Measurements from ENCODE around the gene STX3. TPM values are rescaled to one million over a fixed set of nuclear protein-coding genes. Genes with fewer than 3 reads are reported as not detected.
"Not testable (repeated sequence)": the region's sequence is repeated elsewhere in the genome, so short reads cannot be mapped to it uniquely, and the experiment has no call there.

STX3 gene
- total RNA-seq, 2 donors from 2014 or later = 9.5 to 12.6 TPM

DNA sequence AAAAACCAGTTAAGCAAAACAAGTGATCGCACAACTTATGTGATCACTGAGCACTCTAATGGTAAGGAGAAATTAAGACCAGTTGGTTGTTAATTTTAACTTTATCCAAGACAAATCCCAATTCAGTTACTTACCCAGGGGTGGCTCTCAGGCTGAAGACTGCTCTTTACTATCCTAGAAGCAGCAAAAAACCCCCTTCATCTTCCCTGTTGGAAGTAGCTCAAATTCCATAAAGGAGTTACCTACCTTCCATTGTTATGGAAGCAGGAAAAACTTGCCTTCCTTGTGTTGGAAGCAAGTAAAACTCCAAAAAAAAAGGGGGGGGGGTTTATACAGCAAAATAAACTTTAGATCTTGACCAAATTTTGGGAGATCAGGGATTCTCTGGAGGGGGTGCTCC is 60.6 kb downstream of the STX3 start:
- H3K9me3 Mint-ChIP-seq = no peaks in the 10 kb centered on the region
- no peak overlapping the region for H3K27ac Mint-ChIP-seq

DNA sequence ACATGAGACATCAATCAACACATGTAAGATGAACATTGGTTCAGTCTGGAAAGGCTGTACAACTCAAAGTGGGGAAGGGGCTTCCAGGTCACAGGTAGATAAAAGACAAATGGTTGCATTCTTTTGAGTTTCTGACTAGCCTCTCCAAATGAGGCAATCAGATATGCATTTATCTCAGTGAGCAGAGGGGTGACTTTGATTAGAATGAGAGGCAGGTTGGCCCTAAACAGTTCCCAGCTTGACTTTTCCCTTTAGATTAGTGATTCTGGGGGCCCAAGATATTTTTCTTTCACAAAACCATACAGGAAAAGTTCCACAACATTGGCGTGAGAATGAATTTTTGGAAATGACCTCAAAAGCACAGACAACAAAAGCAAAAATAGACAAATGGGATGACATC is 61.3 kb downstream of the STX3 start:
- not testable (repeated sequence) for H3K36me3 Mint-ChIP-seq (ENCODE audit: low read depth); H3K27ac Mint-ChIP-seq; H3K27me3 Mint-ChIP-seq; H3K9me3 Mint-ChIP-seq; H3K4me1 Mint-ChIP-seq; ATAC-seq (replicated peaks); H3K4me3 Mint-ChIP-seq

More for the DNA sequence above, 60.6 kb downstream of the STX3 start:
- Mint-ChIP-seq H3K4me1 (no peaks in the 10 kb centered on the region), H3K36me3 (ENCODE audit: low read depth) (no peaks in the 10 kb centered on the region), H3K27me3 (no peaks in the 10 kb centered on the region), H3K4me3 (no peak overlapping the region)
- no peak for ATAC-seq (replicated peaks)

DNA sequence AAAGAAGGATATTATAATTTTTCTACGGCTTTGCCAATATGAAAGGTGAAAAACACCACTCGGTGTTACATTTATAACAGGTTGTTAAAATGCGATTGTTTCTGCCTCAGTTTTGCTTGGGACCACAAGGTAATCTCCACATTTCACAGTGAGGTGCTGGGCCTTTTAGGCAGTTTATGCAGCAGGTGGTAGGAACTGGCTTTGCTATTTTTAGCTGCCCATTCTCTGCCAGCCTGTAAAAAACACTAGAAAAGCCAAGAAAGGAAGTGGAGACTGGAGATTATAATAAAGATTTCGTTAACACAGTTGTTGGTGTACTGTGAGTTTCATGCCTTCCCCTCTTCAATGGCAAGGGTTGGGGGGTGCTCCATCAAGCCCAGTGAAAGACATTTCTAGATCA is 63.4 kb downstream of the STX3 start:
- Mint-ChIP-seq H3K4me1 (peaks cover 5% of the 10 kb centered on the region), H3K27me3 (no peaks in the 10 kb centered on the region), H3K9me3 (no peaks in the 10 kb centered on the region), H3K4me3 (no peak overlapping the region), H3K36me3 (ENCODE audit: low read depth) (no peaks in the 10 kb centered on the region), H3K27ac (no peak overlapping the region)
- no peak for ATAC-seq (replicated peaks)

DNA sequence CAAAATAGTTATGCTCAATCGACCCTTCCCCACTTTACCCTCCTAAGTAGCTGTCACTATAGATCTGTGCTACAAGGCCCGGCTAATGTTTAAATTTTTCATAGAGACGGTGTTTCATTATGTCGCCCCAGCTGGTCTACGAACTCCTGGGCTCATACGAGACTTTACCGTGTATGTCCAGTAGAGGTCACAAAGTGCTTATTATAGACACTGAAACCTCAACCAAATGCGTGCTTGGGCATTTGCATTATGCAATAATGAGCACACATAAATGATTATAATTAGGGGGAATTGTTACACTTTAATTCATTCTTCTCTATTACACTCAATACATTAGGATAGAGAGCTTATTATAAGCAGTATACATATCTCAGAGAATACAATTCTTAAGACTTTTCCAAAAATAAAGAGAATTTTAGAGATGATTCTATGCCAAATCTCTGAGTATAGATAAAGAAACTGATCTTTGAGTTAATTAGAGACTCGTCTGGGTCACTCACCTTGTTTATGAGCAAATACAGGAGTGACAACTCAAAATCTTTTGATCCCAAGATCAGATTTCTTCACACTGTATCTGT is 67.9 kb downstream of the STX3 start:
- no peaks in the 10 kb centered on the region for H3K27me3 Mint-ChIP-seq
- H3K9me3 Mint-ChIP-seq = no peaks in the 10 kb centered on the region
- H3K4me1 Mint-ChIP-seq = peaks cover 5% of the 10 kb centered on the region
- ATAC-seq (replicated peaks) = peak; percentile 60
- no peak overlapping the region for H3K27ac Mint-ChIP-seq
- H3K36me3 Mint-ChIP-seq (ENCODE audit: low read depth) = no peaks in the 10 kb centered on the region
- no peak overlapping the region for H3K4me3 Mint-ChIP-seq

- no peaks in the 10 kb centered on the region for H3K4me1 Mint-ChIP-seq
- H3K9me3 Mint-ChIP-seq = no peaks in the 10 kb centered on the region
- no peak for ATAC-seq (replicated peaks)
- H3K27me3 Mint-ChIP-seq = no peaks in the 10 kb centered on the region
- no peaks in the 10 kb centered on the region for H3K36me3 Mint-ChIP-seq (ENCODE audit: low read depth)
- no peak overlapping the region for H3K4me3 Mint-ChIP-seq
- H3K27ac Mint-ChIP-seq = no peak overlapping the region
Measured at GRCh38 chr11:59829358-59829757, 74.2 kb downstream of the STX3 start.

- H3K4me3 Mint-ChIP-seq = no peak overlapping the region
- no peaks in the 10 kb centered on the region for H3K9me3 Mint-ChIP-seq
- no peaks in the 10 kb centered on the region for H3K4me1 Mint-ChIP-seq
- no peaks in the 10 kb centered on the region for H3K36me3 Mint-ChIP-seq (ENCODE audit: low read depth)
- ATAC-seq (replicated peaks) = no peak
- peaks cover 8% of the 10 kb centered on the region for H3K27me3 Mint-ChIP-seq
- H3K27ac Mint-ChIP-seq = no peak overlapping the region
Measured at GRCh38 chr11:59833602-59834001, 78.4 kb downstream of the STX3 start.

DNA sequence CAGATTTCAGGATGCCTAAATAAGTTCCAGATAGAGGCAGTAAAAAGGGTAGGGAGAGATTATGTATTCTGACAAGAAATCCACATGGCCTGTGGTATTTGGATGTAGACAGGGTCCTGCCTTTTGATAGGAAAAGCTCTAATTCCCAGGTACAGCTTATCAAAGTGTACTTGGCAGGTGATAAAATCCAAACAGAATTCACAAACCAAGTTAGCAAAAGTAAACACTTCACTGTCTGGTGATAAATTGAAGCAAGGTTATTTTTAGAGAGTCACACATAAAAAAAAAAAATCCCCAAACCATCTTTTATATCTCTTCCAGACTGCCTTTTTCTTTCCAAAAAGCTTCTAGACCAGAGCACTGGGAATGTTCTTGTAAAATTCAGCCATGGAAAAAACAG is 84.4 kb downstream of the STX3 start:
- Mint-ChIP-seq H3K4me3 (no peak overlapping the region), H3K27ac (no peak overlapping the region), H3K4me1 (no peaks in the 10 kb centered on the region), H3K27me3 (peaks cover 7% of the 10 kb centered on the region), H3K36me3 (ENCODE audit: low read depth) (no peaks in the 10 kb centered on the region), H3K9me3 (no peaks in the 10 kb centered on the region)
- no peak for ATAC-seq (replicated peaks)

DNA sequence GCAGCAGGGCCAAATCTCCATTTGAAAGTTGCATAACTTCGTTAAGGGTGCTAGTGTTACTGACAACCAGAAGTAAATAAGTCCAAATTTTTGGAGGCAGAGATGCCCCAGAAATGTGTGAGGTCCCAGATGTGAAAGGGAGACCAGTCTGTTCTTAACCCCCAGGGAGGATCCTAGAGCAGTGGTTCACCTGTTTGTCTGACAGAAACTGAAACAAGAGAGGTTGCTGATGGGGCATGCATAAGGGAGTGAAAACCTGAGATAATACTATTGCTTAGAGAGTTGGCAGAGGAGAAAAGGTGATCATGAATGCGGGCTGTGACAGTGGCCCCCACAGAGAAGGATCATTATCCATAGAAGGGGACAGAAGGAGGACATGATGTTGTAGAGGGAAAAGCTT is 86.3 kb downstream of the STX3 start:
- no peak for ATAC-seq (replicated peaks)
- Mint-ChIP-seq H3K27me3 (peaks cover 6% of the 10 kb centered on the region), H3K4me3 (no peak overlapping the region), H3K36me3 (ENCODE audit: low read depth) (no peaks in the 10 kb centered on the region), H3K27ac (no peak overlapping the region), H3K9me3 (no peaks in the 10 kb centered on the region), H3K4me1 (no peaks in the 10 kb centered on the region)

DNA sequence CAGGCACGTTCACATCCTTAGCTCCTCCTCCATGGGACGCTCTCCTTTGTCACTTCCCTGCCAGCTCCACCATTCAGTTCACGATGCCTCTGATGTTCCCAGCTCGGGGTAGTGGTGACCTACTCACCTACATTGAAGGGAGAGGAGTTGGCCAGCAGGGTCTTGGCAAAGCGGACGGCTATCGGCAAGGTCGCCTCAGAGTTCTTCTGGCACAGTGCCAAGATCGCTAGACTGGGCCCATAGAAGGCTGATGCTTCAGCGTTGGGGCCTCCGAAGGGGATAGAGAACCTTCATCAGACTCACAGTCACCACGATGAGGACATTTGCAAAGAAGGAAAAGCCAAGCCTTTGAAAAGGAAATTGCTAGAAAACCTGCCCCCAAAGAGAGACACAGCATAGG is 87.1 kb downstream of the STX3 start:
- Mint-ChIP-seq H3K4me3 (no peak overlapping the region), H3K9me3 (no peaks in the 10 kb centered on the region), H3K27ac (no peak overlapping the region), H3K4me1 (no peaks in the 10 kb centered on the region), H3K27me3 (peaks cover 8% of the 10 kb centered on the region), H3K36me3 (ENCODE audit: low read depth) (no peaks in the 10 kb centered on the region)
- no peak for ATAC-seq (replicated peaks)

- Mint-ChIP-seq H3K4me1 (no peaks in the 10 kb centered on the region), H3K9me3 (no peaks in the 10 kb centered on the region), H3K27ac (no peak within 1 kb of the TSS), H3K4me3 (no peak within 1 kb of the TSS), H3K36me3 (ENCODE audit: low read depth) (no peaks in the 10 kb centered on the region), H3K27me3 (peaks cover 3% of the 10 kb centered on the region)
- no peak for ATAC-seq (replicated peaks)
Measured at GRCh38 chr11:59845399-59845798, 90.2 kb downstream of the STX3 start, which contains the start of gene CBLIF. CBLIF (minus strand) TSS chr11:59845499; CDS start chr11:59845453, 46 bp downstream.

GRCh38 chr11:59846556-59846955 is 91.4 kb downstream of the STX3 start:
- no peaks in the 10 kb centered on the region for H3K9me3 Mint-ChIP-seq
- H3K27me3 Mint-ChIP-seq = peaks cover 3% of the 10 kb centered on the region
- H3K27ac Mint-ChIP-seq = no peak overlapping the region
- H3K4me3 Mint-ChIP-seq = no peak overlapping the region
- no peaks in the 10 kb centered on the region for H3K36me3 Mint-ChIP-seq (ENCODE audit: low read depth)
- H3K4me1 Mint-ChIP-seq = no peaks in the 10 kb centered on the region
- no peak for ATAC-seq (replicated peaks)

DNA sequence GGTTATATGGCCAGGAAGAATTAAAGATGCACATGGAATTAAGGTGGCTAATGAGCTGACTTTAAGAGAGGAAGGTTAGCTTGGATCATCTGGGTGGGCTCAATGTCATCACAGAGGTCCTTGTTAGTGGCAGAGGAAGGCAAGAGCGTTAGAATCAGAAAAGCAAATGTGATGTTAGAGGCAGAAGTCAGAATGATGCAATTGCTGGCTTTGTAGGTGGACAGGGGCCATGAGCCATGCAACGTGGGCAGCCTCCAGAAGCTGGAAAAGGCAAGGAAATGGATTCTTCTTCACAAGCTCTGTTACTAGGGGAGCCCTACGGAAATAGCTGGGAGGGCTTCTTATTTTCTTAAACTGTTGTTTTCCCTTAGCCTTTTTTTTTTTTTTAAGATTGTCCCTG is 92.5 kb downstream of the STX3 start:
- no peaks in the 10 kb centered on the region for H3K36me3 Mint-ChIP-seq (ENCODE audit: low read depth)
- no peaks in the 10 kb centered on the region for H3K4me1 Mint-ChIP-seq
- H3K27ac Mint-ChIP-seq = no peak overlapping the region
- H3K9me3 Mint-ChIP-seq = no peaks in the 10 kb centered on the region
- no peak for ATAC-seq (replicated peaks)
- no peak overlapping the region for H3K4me3 Mint-ChIP-seq
- peaks cover 3% of the 10 kb centered on the region for H3K27me3 Mint-ChIP-seq

DNA sequence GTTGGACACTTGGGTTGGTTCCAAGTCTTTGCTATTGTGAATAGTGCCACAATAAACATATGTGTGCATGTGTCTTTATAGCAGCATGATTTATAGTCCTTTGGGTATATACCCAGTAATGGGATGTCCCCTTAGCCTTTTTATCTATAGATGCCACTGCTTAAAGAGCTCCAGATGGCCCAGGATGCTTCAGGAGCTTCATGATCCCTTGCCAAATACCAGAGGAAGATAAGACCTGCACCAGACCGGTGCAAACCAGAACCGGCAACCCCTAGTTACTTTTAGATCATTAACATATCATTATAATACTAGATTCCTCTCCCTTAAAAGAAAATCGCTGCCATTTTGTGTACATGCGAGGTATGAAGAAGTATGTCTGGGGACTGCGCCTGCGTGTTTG is 93.3 kb downstream of the STX3 start:
- not testable (repeated sequence) for ATAC-seq (replicated peaks); H3K4me3 Mint-ChIP-seq; H3K27me3 Mint-ChIP-seq; H3K4me1 Mint-ChIP-seq; H3K36me3 Mint-ChIP-seq (ENCODE audit: low read depth); H3K9me3 Mint-ChIP-seq; H3K27ac Mint-ChIP-seq

DNA sequence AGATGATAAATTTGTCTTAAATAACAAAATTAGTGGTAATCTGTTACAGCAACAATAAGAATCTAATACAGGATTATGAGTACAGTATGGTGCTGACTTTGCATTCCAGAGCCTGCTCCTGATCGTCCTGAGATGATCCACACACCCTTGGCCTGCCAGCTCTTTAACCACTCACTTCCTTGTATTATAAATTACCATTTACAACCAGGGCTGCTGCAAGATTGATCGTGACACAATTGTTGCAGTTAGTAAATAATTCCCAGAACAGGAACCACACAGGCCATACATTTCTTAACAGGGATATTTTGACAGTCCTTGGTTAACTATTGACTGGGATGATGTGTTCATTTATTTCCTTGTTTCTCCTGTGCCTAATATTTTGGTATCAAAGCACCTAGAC is 94.0 kb downstream of the STX3 start:
- ATAC-seq (replicated peaks) = no peak
- H3K9me3 Mint-ChIP-seq = no peaks in the 10 kb centered on the region

DNA sequence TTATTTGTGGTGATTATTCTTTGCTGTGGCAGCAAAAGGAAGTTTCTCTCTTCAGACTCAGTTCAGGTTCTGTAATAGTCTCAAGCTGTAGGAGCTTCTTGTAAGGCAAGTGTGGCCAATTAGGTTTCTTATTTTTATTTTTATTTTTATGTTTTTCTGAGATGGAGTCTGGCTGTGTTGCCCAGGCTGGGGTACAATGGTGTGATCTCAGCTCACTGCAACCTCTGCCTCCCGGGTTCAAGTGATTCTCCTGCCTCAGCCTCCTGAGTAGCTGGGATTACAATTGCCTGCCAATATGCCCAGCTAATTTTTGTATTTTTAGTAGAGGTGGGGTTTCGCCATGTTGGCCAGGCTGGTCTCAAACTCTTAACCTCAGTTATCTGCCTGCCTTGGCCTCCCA is 94.4 kb downstream of the STX3 start:
- not testable (repeated sequence) for H3K27me3 Mint-ChIP-seq; H3K36me3 Mint-ChIP-seq (ENCODE audit: low read depth); H3K4me3 Mint-ChIP-seq; H3K27ac Mint-ChIP-seq; ATAC-seq (replicated peaks); H3K4me1 Mint-ChIP-seq; H3K9me3 Mint-ChIP-seq

More for the DNA sequence above, 94.0 kb downstream of the STX3 start:
- no peaks in the 10 kb centered on the region for H3K4me1 Mint-ChIP-seq
- no peak overlapping the region for H3K27ac Mint-ChIP-seq
- H3K27me3 Mint-ChIP-seq = peaks cover 3% of the 10 kb centered on the region
- no peaks in the 10 kb centered on the region for H3K36me3 Mint-ChIP-seq (ENCODE audit: low read depth)
- H3K4me3 Mint-ChIP-seq = no peak overlapping the region

DNA sequence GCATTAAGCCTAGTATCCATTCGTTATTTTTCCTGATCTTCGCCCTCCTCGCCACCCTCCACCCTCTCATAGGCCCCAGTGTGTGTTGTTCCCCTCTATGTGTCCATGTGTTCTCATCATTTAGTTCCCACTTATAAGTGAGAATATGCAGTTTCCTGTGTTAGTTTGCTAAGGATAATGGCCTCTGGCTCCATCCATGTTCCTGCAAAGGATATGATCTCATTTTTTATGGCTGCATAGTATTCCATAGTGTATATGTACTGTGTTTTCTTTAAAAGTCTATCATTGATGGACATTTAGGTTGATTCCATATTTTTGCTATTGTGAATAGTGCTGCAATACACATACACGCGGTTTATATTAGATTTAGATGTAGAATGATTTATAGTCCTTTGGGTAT is 96.2 kb downstream of the STX3 start:
- not testable (repeated sequence) for H3K9me3 Mint-ChIP-seq; H3K4me3 Mint-ChIP-seq; H3K27ac Mint-ChIP-seq; H3K4me1 Mint-ChIP-seq; H3K36me3 Mint-ChIP-seq (ENCODE audit: low read depth); ATAC-seq (replicated peaks); H3K27me3 Mint-ChIP-seq
